Germinal center (tissue), 1 donor: ENCODE results near the gene MARCHF9.

Source experiments
- DNase-seq: peaks from one replicate; pipeline ENCODE4 v3.0.0; 2012; ENCODE audit warnings: mixed read lengths, low spot score

Gene MARCHF9

GRCh38 chr12:57755194-57755453 lies 221 bp downstream of the MARCHF9 start:
- DNase-seq, result no peak

GRCh38 chr12:57755454-57756372 lies 810 bp downstream of the MARCHF9 start:
- DNase-seq, result peak; percentile 68

- DNase-seq, result peak; percentile 86
Measured at GRCh38 chr12:57756406-57757341, 1.8 kb downstream of the MARCHF9 start.

DNA sequence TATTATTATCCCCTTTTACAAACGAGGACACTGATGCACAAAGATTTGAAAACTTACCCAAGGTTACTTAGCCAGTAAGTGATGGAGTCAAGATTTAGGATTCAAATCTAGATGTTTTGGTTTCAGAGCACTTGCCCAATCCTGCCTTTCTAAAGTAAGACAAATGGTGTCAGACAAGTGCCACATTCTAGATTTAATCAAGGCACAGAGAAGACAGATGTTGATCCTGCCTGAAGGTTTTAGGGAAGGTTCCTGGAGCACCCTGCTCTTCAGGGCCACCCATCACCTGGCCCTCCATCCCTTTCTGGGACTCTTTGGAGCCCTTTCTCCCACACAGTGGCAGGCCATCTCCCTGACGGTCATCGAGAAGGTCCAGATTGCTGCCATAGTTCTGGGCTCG lies 2.9 kb downstream of the MARCHF9 start:
- DNase-seq, result no peak

- DNase-seq, result no peak
Measured at GRCh38 chr12:57758552-57759359, 3.9 kb downstream of the MARCHF9 start.

- DNase-seq, result peak; percentile 62
Measured at GRCh38 chr12:57759360-57759980, 4.6 kb downstream of the MARCHF9 start.

- no peak for DNase-seq
Measured at GRCh38 chr12:57760347-57760982, 5.6 kb downstream of the MARCHF9 start.

DNA sequence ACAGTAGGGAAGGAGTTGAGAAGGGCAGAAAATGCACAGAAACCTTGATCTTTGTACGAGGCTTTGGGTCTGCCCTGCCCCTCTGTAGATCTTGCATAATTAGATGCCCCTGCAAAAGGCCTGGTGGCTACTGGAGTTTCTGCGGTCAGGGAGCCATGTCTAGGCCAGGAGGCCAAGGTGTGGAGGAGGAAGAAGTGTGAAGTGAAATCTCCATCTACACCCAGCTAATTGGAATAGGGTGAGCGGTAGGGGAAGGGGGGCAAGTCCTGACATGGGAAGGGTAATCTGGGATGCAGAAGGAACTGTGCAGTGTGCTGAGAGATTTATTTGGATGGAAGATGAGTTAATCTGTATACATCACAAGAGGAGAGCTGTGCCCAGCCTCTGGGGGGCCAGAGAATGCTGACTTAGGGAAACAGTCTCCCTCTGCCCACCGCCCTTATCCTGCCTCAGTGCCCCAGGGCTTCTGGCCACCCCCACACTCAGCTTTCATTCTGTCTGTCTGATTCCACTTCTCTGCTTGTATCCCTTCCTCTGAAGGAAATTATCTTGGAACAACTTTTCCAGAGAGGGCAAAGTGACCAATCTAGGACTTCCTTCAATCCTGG lies 6.6 kb downstream of the MARCHF9 start:
- no peak for DNase-seq

DNA sequence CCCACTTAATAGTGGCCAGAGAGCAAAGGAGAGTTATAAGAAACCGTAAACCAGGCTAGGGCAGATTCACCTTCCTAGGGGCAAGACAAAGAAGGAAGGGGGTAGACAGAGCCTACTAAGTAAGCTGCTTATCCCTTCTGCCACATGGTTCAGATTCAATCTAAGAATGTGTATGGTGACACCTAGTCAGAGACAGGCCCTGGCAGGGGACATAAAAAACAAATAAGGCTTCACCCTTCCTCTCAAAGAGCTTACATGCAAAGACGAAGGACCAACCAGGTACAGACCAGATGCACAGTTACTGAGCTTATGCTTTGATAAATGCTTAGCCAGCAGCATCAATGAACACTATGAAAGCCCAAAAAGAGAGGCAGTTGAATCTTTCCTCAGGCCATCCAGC lies 7.6 kb downstream of the MARCHF9 start:
- no peak for DNase-seq

- DNase-seq, result no peak
Measured at GRCh38 chr12:57763881-57764661, 9.2 kb downstream of the MARCHF9 start.

GRCh38 chr12:57764662-57765002 lies 9.7 kb downstream of the MARCHF9 start:
- no peak for DNase-seq

- peak; percentile 53 for DNase-seq
Measured at GRCh38 chr12:57765003-57765697, 10.2 kb downstream of the MARCHF9 start.

DNA sequence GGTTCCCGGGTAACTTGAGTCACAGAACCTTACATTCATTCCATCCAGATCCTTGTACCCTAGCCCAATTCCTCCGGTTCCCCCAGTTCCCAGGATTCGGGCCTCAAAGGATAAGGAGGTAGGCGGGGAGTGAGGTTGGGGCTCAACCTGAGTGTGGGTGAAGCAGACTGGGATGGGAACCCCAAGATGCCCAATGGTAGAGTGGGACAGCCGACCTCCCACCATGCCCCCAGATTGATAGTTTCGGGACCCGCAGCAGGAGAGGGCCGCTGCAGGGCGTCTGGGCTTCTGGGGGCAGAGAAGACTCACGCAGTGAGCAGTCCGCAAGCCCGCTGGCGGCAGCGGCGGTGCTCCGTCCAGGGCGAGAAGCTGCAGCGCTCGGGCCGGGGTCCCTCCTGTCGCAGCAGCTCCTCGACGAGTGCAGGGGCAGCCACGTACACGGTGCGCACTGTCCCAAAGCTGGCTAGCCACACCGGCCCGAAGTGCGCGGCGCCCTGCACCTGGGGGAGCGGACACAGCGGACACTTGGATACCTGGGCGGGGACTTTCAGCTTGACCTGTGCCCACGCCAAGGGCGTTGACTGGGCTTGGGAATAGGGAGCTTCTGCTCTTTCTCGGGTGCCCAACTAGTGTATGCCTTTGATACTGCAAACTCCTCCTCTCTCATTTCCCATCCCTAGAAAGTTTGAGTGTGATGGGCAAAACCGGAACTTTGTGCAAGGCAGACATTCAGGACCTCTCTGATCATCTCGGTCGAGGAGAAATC lies 11.0 kb downstream of the MARCHF9 start:
- DNase-seq, result no peak

DNA sequence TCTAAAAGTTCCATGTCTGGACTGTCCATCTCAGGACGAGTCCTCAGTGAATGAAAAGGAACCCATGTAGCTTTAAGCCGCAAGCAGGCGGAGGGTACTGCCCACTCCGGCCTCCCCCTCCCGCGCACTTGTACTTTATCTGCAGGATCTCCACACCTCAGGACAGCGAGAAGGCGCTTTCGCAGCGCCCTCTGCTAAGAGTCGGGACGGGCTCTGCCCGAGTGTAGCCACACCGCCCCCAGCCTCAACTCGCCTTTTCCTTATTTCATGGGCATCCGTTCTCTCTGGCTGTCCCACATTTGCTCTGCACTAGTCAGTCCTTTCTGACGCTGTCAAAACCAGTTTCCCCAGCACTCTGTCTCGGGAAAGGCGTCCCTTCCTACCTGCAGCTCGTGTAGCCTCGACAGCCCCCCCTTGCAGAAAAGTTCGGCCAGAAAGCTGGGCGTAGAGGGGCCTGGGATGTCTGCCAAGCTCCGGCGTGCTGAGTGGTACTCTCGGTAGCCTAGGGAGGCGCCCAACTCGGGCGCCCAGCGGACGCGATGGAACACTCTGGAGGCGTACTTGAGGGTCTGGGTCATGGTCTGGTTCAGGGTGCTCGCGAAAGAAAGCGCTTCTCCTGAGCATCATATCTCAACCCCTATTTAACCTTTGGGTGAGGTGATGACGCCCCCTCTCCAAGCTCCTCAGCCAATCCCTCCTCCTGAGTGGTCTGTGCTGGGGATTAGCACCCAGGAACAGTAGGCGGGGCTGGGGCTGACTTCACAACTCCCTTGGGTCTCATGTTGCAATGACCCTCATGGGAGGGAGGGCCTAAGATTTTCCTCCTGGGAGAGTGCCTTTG lies 11.8 kb downstream of the MARCHF9 start, which contains the start of gene CYP27B1:
TSS of gene CYP27B1 (minus strand) at position 615 of the 841 bp plus-strand sequence. CDS start at position 578, 37 bp downstream.
- DNase-seq, result no peak

- no peak for DNase-seq
Measured at GRCh38 chr12:57767305-57767698, 12.4 kb downstream of the MARCHF9 start.

- no peak for DNase-seq
Measured at GRCh38 chr12:57767876-57768275, 13.0 kb downstream of the MARCHF9 start.

GRCh38 chr12:57769594-57769993 lies 14.7 kb downstream of the MARCHF9 start:
- DNase-seq, result no peak

DNA sequence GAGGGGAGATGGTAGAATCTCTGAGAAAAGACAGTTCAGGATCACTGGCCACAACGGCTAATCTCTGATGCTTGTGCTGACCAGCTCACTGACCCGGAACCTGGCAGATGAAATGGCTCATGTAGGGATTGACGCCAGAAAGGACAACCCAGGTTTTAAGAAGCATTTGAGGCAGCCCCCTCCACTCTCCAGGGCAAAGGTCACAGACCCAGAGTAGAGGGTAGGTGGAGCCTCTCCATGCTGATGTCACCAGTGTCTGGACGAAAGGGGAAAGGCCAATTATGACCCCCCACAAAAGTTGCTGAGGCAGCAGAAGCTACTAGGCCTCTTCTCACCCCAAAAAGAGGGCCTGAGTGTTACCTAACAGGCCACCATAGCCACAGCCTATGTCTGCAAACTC lies 15.8 kb downstream of the MARCHF9 start:
- DNase-seq, result no peak
